AG10803 (cell line): ENCODE measurements around the gene METRN.

Experiments used
- DNase-seq: peaks from one replicate; pipeline ENCODE4 v3.0.0; 2010; ENCODE audit warnings: low read depth
- H3K4me3 ChIP-seq: 2 replicates; pipeline ENCODE4 v1.5.1; 2011; ENCODE audit warnings: mild to moderate bottlenecking, low read length, control low read depth
- CTCF ChIP-seq: conservative IDR thresholded peaks from 2 replicates; pipeline ENCODE4 v1.5.1; 2011; ENCODE audit warnings: mild to moderate bottlenecking, low read length, control low read depth, inconsistent platforms

The METRN gene

GRCh38 chr16:754656-755055, 39.7 kb downstream of the METRN start:
- no peak overlapping the region for H3K4me3 ChIP-seq
- TF ChIP-seq CTCF = no peak
- no peak for DNase-seq

GRCh38 chr16:756428-756827, 41.5 kb downstream of the METRN start:
- no peak for TF ChIP-seq CTCF
- H3K4me3 ChIP-seq = no peak overlapping the region
- no peak for DNase-seq

GRCh38 chr16:759110-759910, 44.4 kb downstream of the METRN start:
- no peak overlapping the region for H3K4me3 ChIP-seq
- DNase-seq = no peak
- TF ChIP-seq CTCF = no peak

GRCh38 chr16:760065-760464, 45.1 kb downstream of the METRN start:
- no peak for TF ChIP-seq CTCF
- H3K4me3 ChIP-seq = no peak overlapping the region
- DNase-seq = no peak

GRCh38 chr16:760545-761343, 45.8 kb downstream of the METRN start, which contains the start of gene MSLN:
Gene MSLN (plus strand): TSS chr16:760734. CDS start chr16:762681, 1,947 bp downstream.
- no peak for DNase-seq
- no peak for TF ChIP-seq CTCF
- H3K4me3 ChIP-seq = no peak within 1 kb of the TSS

GRCh38 chr16:761625-762513, 47.0 kb downstream of the METRN start:
- DNase-seq = no peak
- no peak for TF ChIP-seq CTCF

More at GRCh38 chr16:761625-762513, 47.0 kb downstream of the METRN start:
- H3K4me3 ChIP-seq = no peak overlapping the region
